Activated CD8-positive, alpha-beta memory T cell treated with anti-CD3 and anti-CD28 coated beads for 4 hours (primary cell): ENCODE measurements around the gene DOCK2.
"Not testable (repeated sequence)": the region's sequence is repeated elsewhere in the genome, so short reads cannot be mapped to it uniquely, and the experiment has no call there.

Source experiments
- DNase-seq, 2 donors: peaks; one replicate each; pipeline ENCODE4 v3.0.0-alpha.2; 2020; ENCODE audit warnings: low read depth in 2 of 2

The DOCK2 gene

GRCh38 chr5:169817031-169817430 lies 180.0 kb downstream of the DOCK2 start:
- DNase-seq: no peak

DNA sequence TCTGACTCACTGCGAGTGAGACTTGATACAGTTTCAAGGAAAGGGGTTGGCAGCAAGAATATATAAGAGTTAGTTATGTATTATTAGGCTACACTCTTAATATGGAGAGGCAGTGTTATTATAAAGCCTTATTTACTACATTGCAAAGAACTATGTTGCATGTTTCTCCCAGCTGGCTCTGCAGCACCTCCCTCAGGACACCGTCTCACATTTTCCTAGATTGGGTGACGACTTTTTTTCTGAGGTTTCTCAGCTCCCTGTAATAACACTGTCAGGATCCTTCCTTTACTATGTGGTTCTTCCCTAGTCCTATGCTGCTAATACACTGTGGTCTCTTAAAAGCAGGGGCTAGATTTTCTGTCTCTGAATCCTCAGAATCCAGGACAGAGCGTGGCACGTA lies 189.5 kb downstream of the DOCK2 start:
- DNase-seq: no peak

DNA sequence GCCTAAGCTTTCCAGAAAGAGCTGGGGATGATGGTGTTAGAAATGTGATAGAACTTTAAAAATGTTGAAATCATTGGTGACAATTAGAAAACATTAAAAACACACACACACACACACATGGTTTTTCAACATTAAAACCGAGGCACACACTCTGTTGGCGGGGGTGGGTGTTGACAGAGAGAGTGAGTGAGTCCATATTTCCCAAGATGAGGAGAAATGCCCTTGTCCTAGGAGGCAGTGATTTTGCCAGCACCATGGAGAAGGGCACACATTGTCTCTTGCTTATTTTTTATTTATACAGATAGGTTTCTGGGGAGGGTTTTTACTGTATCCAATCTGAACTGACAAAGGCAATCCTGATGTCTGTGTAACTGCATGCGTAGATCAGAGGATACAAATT lies 190.7 kb downstream of the DOCK2 start:
- DNase-seq: no peak

- no peak for DNase-seq
Observed at GRCh38 chr5:169828385-169828784, 191.3 kb downstream of the DOCK2 start.

GRCh38 chr5:169831331-169831730 lies 194.3 kb downstream of the DOCK2 start:
- DNase-seq: no peak

DNA sequence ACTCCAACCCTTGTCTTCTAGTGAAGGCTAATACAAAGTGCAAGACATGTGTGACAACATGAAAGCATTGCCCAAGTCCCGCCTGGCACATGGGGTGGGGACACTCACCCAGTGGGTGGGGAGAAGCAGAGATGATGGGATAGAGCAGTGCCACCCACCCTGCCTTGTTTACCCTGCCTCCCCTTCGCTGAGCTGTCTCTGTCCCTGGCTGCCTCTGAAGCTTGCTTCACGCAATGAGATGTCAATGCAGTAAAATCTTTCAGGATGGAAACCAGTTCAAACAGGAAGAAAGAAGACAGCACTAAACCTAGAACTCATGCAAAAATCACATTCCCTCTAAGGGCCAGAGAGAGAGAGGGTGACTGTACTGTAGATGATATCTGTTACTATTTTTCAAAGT lies 195.2 kb downstream of the DOCK2 start:
- no peak for DNase-seq

- no peak for DNase-seq
Observed at GRCh38 chr5:169832845-169833244, 195.8 kb downstream of the DOCK2 start.

DNA sequence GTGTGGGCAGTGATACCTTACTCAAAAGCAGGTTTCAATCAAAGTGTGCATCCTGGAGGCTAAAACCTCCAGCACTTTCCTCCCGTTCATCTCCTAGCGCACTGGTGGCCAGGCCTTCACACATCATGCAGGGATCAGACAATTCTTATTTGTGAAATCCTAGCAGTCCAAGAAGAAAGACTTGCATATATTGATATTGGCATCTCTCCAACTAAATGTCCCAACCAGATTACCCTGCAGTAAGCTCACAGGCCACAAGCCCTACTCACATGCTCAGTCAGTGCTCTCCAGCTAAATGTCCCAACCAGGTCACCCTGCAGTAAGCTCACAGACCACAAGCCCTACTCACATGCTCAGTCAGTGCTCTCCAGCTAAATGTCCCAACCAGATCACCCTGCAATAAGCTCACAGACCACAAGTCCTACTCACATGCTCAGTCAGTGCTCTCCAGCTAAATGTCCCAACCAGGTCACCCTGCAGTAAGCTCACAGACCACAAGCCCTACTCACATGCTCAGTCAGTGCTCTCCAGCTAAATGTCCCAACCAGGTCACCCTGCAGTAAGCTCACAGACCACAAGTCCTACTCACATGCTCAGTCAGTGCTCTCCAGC lies 196.7 kb downstream of the DOCK2 start:
- not testable (repeated sequence) for DNase-seq

DNA sequence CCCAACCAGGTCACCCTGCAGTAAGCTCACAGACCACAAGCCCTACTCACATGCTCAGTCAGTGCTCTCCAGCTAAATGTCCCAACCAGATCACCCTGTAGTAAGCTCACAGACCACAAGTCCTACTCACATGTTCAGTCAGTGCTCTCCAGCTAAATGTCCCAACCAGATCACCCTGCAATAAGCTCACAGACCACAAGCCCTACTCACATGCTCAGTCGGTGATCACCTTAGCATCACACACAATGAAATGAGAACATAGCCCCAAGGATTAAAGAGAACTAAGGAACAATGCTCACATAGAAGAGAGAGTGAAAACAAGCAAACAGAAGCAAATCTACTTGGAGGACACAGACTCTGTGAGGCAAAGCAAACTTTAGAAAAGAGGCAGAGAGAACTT lies 197.5 kb downstream of the DOCK2 start:
- DNase-seq: not testable (repeated sequence)

GRCh38 chr5:169836835-169837536 lies 199.9 kb downstream of the DOCK2 start:
- DNase-seq: no peak

DNA sequence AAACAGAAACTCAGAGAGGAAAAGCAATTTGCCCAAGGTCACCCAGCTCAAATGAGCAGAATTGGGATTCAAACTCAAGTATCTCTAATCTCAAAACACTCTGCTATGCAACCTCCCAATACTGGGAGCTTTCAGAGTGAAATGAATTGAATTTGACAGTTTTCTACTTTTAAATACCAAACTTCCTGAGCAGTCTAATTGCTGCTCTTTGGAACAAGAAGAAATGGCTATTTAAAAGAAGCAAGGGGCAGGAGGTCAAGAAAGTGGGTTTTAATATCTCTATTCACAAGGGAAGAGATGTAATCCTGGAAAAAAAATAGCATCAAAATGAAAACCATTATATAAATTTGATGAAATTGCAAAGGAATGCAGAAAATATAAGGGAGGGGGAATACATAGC lies 200.6 kb downstream of the DOCK2 start:
- no peak for DNase-seq

GRCh38 chr5:169838688-169839087 lies 201.6 kb downstream of the DOCK2 start:
- no peak for DNase-seq

DNA sequence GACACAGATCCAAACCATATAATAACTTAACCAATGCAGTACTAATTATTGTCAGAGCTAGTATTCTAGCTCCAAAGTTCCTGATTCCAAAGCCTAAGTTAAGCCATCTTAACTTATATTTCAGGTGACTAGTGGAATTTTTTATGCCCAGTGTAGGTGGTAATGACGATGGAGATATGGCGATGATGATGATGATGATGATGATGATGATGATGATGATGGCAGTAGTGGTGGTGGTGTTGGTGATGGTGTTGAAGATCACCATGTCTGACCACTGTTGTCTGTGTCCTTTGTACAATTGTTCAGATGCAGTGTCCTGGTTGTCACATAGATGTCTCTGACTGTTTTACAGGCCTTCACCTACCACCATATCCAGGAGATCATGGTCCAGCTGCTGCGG lies 203.3 kb downstream of the DOCK2 start:
- no peak for DNase-seq

- DNase-seq: no peak
Observed at GRCh38 chr5:169842699-169843098, 205.6 kb downstream of the DOCK2 start.

GRCh38 chr5:169847519-169847918 lies 210.4 kb downstream of the DOCK2 start:
- no peak for DNase-seq

GRCh38 chr5:169848271-169848670 lies 211.2 kb downstream of the DOCK2 start:
- no peak for DNase-seq

DNA sequence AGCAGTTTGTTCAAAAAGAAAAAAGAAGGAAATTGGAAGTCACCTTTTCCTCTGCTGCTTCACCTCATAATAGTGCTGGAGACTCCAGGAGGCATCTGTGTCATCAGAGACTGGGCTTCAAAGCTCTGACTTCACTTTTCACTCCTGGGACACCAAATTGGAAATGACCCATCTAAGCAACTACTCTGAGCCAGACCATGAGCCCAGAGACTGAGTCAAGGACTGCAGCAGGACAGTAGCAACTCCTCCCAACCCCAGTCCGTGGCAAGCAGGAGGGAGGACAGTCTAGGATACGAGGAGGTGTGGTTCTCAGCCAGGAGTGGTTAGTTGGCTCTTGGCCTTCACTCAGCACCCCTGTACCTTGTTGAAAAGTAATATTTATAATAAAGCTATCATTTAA lies 211.7 kb downstream of the DOCK2 start:
- no peak for DNase-seq

DNA sequence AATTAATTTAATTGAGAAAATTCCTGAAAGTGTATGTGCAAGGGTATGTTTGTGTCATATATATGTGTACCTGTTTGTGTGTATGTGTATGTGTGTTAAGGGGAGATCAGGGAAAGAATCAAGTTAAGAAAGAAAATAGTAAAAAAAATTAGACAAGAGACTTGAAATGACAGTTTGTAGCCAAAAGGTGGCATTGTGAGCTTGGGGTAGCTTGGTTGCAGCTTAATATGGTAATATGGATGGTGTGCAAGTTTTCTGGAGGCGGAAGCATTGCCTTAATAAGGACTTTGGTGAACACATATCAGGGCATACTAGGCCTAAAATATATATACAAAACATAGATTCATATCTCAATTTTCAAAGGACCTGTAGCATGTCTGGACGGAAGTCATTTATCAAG lies 213.3 kb downstream of the DOCK2 start:
- no peak for DNase-seq

DNA sequence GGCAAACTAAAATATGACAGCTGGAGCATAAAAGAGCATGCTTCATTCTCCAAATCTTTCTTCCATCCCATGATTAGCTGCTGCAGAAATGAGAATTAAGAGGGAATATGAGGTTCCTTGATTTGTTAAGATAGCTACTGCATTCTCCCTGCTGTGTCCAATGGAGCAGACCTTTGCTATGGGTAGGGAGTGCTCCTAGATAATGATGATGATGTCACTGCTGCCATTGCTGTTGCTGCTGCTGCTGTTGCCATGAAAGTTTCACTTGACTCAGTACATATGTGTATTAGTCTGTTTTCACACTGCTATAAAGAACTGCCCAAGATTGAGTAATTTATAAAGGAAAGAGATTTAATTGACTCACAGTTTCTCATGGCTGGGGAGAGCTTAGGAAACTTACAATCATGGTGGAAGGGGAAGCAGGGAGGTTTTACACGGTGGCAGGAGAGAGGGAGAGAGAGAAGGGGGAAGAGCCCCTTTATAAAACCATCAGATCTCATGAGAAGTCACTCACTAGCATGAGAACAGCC lies 214.3 kb downstream of the DOCK2 start:
- no peak for DNase-seq

DNA sequence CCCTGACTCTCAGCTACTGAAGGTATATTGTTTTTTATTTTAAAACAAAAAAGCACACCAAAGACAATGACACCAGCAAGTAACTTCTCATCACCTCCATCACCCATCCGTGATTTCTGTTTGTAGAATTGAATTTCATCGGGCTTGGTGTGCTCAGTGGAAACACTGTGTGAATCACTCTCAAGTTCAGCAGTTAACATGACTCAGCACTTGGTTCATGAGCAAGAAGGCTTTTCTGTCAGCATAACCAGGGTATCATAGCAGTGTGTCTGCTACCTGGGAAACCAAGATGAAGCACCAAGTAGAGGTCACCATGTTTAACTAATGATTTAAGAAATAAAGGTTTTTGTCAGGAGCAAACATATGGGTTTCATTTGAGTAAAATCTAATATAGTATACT lies 219.5 kb downstream of the DOCK2 start:
- DNase-seq: no peak

DNA sequence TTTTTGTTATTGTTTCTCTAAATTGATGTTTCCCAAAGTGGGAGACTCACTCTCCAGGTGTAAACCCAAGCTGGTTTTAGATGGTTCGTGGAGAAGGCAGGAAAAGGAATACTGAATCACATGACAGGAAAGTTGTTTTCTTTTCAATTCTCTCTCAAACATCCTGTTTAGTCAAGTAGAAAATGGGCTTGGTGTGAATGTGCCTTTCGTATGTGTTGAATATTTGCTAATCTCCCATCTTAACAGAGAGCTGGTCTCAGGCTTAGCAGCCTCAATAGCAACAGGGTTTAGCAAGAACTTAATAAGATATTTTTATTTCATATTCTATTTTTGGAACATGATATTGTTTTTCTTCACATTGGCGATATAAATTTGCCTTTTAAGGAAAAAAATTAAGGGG lies 223.5 kb downstream of the DOCK2 start:
- no peak for DNase-seq

- DNase-seq: no peak
Observed at GRCh38 chr5:169861433-169861832, 224.4 kb downstream of the DOCK2 start.

GRCh38 chr5:169861934-169862333 lies 224.9 kb downstream of the DOCK2 start:
- DNase-seq: no peak

GRCh38 chr5:169862391-169862811 lies 225.3 kb downstream of the DOCK2 start:
- no peak for DNase-seq
